SK-N-SH treated with all-trans-retinoic acid at 6 μM for 48 hours (cell line): ENCODE data around the gene HSPE1.

ENCODE experiments used
- SNAI2 ChIP-seq: fragments of 250-450 bp; sonication (Bioruptor Pico); IDR thresholded peaks from 2 replicates; pipeline ENCODE4 v1.5.0; 2020; ENCODE audit warnings: mild to moderate bottlenecking, moderate library complexity
- TF ChIP-seq, protein P1 (sequence below): fragments of 250-450 bp; sonication (Bioruptor Pico); IDR thresholded peaks from 2 replicates; pipeline ENCODE4 v1.8.0; 2020; ENCODE audit warnings: mild to moderate bottlenecking, moderate library complexity, borderline replicate concordance

GRCh38 chr2:197547163-197547900 lies 47.2 kb downstream of the HSPE1 start:
- TF ChIP-seq, protein P1, sequence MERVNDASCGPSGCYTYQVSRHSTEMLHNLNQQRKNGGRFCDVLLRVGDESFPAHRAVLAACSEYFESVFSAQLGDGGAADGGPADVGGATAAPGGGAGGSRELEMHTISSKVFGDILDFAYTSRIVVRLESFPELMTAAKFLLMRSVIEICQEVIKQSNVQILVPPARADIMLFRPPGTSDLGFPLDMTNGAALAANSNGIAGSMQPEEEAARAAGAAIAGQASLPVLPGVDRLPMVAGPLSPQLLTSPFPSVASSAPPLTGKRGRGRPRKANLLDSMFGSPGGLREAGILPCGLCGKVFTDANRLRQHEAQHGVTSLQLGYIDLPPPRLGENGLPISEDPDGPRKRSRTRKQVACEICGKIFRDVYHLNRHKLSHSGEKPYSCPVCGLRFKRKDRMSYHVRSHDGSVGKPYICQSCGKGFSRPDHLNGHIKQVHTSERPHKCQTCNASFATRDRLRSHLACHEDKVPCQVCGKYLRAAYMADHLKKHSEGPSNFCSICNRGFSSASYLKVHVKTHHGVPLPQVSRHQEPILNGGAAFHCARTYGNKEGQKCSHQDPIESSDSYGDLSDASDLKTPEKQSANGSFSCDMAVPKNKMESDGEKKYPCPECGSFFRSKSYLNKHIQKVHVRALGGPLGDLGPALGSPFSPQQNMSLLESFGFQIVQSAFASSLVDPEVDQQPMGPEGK = no peak
- no peak for TF ChIP-seq SNAI2 (CRISPR knock-in tag)
